GM23338 (cell line): Measurements from ENCODE around the gene ING1. TPM values are rescaled to one million over a fixed set of nuclear protein-coding genes. Genes with fewer than 3 reads are reported as not detected.

ENCODE experiments used
- ATAC-seq: fragments of 200-7000 bp; cut with Tn5 transposase; 3 replicates; pipeline ENCODE4 v1.9.1; 2020
- DNase-seq: peaks from one replicate; pipeline ENCODE4 v3.0.0-alpha.2; 2015; ENCODE audit warnings: low spot score
- H2AFZ ChIP-seq: fragments of 200-600 bp; sonication (generic); 2 replicates; pipeline ENCODE4 v1.8.0; 2016; ENCODE audit warnings: antibody characterized with exemption, mild to moderate bottlenecking, moderate library complexity
- H3F3A ChIP-seq: fragments of 200-600 bp; sonication (generic); replicated peaks from 2 replicates; pipeline ENCODE4 v1.8.0; 2017; ENCODE audit warnings: antibody characterized with exemption, mixed run types, low read depth
- H3K27ac ChIP-seq: fragments of 200-600 bp; sonication (generic); 2 replicates; pipeline ENCODE4 v1.6.1; 2016; ENCODE audit warnings: low read depth
- H3K27me3 ChIP-seq: fragments of 200-600 bp; sonication (generic); 2 replicates; pipeline ENCODE4 v1.8.0; 2016; ENCODE audit warnings: mild to moderate bottlenecking, mixed run types, moderate library complexity; ENCODE audit not compliant: insufficient read depth
- H3K36me3 ChIP-seq: fragments of 200-600 bp; sonication (generic); 2 replicates; pipeline ENCODE4 v1.8.0; 2016; ENCODE audit warnings: mild to moderate bottlenecking; ENCODE audit not compliant: insufficient read depth
- H3K4me1 ChIP-seq: fragments of 200-600 bp; sonication (generic); 2 replicates; pipeline ENCODE4 v1.8.0; 2016; ENCODE audit warnings: mild to moderate bottlenecking, moderate library complexity; ENCODE audit not compliant: insufficient read depth
- H3K4me2 ChIP-seq: fragments of 200-600 bp; sonication (generic); 2 replicates; pipeline ENCODE4 v1.7.1; 2017; ENCODE audit warnings: mixed run types
- H3K4me3 ChIP-seq: fragments of 200-600 bp; sonication (generic); 2 replicates; pipeline ENCODE4 v1.6.1; 2016; ENCODE audit warnings: mixed run types
- H3K79me2 ChIP-seq: fragments of 200-600 bp; sonication (generic); replicated peaks from 2 replicates; pipeline ENCODE4 v1.8.0; 2017; ENCODE audit warnings: mild to moderate bottlenecking; ENCODE audit not compliant: insufficient read depth
- H3K9me2 ChIP-seq: fragments of 200-600 bp; sonication (generic); 2 replicates; pipeline ENCODE4 v1.8.0; 2017; ENCODE audit not compliant: insufficient read depth
- H4K20me1 ChIP-seq: fragments of 200-600 bp; sonication (generic); replicated peaks from 2 replicates; pipeline ENCODE4 v1.8.0; 2017; ENCODE audit warnings: mild to moderate bottlenecking; ENCODE audit not compliant: insufficient read depth
- H3K27ac Mint-ChIP-seq: 2 replicates; pipeline ENCODE4 v1.8.0; 2020; ENCODE audit warnings: inconsistent platforms, mild to moderate bottlenecking, moderate library complexity, mixed read lengths
- H3K27me3 Mint-ChIP-seq: 3 replicates; pipeline ENCODE4 v1.8.0; 2022; ENCODE audit warnings: low read depth, mild to moderate bottlenecking, moderate library complexity, mixed read lengths, inconsistent platforms; ENCODE audit not compliant: insufficient read depth, poor library complexity
- H3K36me3 Mint-ChIP-seq: 3 replicates; pipeline ENCODE4 v1.8.0; 2021; ENCODE audit warnings: low read depth, mild to moderate bottlenecking, inconsistent platforms, moderate library complexity, mixed read lengths
- H3K4me1 Mint-ChIP-seq: 3 replicates; pipeline ENCODE4 v1.8.0; 2020; ENCODE audit warnings: mild to moderate bottlenecking, inconsistent platforms, mixed read lengths
- H3K4me3 Mint-ChIP-seq: 3 replicates; pipeline ENCODE4 v1.8.0; 2021; ENCODE audit warnings: moderate library complexity, mild to moderate bottlenecking, inconsistent platforms, mixed read lengths
- H3K9me3 Mint-ChIP-seq: 3 replicates; pipeline ENCODE4 v1.8.0; 2020; ENCODE audit warnings: moderate library complexity, mild to moderate bottlenecking, inconsistent platforms, mixed read lengths
- POLR2AphosphoS5 ChIP-seq: IDR thresholded peaks from 2 replicates; pipeline ENCODE4 v1.6.1; 2016; ENCODE audit warnings: antibody characterized with exemption, low read depth
- STAT1 ChIP-seq: IDR thresholded peaks from one replicate; pipeline ENCODE4 v1.6.1; 2016; ENCODE audit warnings: antibody characterized with exemption; ENCODE audit not compliant: unreplicated experiment
- ZNF114 ChIP-seq: fragments of 250-450 bp; sonication (Bioruptor Pico); IDR thresholded peaks from 2 replicates; pipeline ENCODE4 v1.5.0; 2020; ENCODE audit warnings: mild to moderate bottlenecking, moderate library complexity
- ZNF331 ChIP-seq: fragments of 250-450 bp; sonication (Bioruptor Pico); IDR thresholded peaks from 2 replicates; pipeline ENCODE4 v1.5.0; 2020; ENCODE audit warnings: low read depth, mild to moderate bottlenecking, moderate library complexity
- polyA plus RNA-seq: library from polyadenylated mRNA; unstranded; fragments of >200 nt; fragmentation: Nextera tagmentation; extraction: Ambion mirVana; gene quantifications from 2 replicates; pipeline ENCODE4 v1.2.1, GENCODE V29; 2016
- total RNA-seq: library from RNA; depleted of rRNA; stranded (reverse); fragments of >200 nt; shearing (Covaris generic); gene quantifications from 2 replicates; pipeline ENCODE4 v1.2.3, GENCODE V29; 2014
- TF ChIP-seq, protein P1 (sequence below): fragments of 250-450 bp; sonication (Bioruptor Pico); IDR thresholded peaks from 2 replicates; pipeline ENCODE4 v1.5.0; 2020; ENCODE audit warnings: mild to moderate bottlenecking, moderate library complexity
- TF ChIP-seq, protein P2 (sequence below): IDR thresholded peaks from 2 replicates; pipeline ENCODE4 v1.6.1; 2016; ENCODE audit warnings: antibody characterized with exemption
- TF ChIP-seq, protein P3 (sequence below), 2 experiments: fragments of 200-600 bp in 1 of 2; sonication (generic) in 1 of 2; conservative IDR thresholded peaks; 2 replicates each; pipeline versions ENCODE4 v1.5.1 to v1.6.1; 2016 to 2017; ENCODE audit warnings: antibody characterized with exemption in 2 of 2, low read depth in 2 of 2, mild to moderate bottlenecking in 2 of 2, moderate library complexity in 1 of 2

Gene ING1
- total and polyA plus RNA-seq, 2 experiments from 2014 or later: 27.4 to 34.4 TPM

DNA sequence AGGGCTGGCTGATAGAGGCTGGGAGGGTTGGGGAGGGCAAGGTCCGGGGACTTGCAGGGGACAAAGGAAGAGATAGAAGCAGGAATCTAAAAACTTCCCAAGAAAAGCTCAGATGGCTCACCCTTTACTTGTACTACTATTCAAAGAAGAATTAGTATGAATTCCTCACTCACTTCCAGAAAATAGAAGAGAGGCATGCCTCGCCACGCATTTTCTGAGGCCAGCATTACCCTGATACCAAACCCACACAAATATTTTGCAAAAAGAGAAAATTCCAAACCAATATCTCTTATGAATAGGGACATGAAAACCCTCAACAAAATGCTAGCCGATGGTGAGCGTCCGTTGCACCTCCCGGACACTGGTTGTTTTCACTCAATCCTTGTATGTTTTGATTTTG, 54.0 kb downstream of the ING1 start (continued):
- TF ChIP-seq, protein P1, sequence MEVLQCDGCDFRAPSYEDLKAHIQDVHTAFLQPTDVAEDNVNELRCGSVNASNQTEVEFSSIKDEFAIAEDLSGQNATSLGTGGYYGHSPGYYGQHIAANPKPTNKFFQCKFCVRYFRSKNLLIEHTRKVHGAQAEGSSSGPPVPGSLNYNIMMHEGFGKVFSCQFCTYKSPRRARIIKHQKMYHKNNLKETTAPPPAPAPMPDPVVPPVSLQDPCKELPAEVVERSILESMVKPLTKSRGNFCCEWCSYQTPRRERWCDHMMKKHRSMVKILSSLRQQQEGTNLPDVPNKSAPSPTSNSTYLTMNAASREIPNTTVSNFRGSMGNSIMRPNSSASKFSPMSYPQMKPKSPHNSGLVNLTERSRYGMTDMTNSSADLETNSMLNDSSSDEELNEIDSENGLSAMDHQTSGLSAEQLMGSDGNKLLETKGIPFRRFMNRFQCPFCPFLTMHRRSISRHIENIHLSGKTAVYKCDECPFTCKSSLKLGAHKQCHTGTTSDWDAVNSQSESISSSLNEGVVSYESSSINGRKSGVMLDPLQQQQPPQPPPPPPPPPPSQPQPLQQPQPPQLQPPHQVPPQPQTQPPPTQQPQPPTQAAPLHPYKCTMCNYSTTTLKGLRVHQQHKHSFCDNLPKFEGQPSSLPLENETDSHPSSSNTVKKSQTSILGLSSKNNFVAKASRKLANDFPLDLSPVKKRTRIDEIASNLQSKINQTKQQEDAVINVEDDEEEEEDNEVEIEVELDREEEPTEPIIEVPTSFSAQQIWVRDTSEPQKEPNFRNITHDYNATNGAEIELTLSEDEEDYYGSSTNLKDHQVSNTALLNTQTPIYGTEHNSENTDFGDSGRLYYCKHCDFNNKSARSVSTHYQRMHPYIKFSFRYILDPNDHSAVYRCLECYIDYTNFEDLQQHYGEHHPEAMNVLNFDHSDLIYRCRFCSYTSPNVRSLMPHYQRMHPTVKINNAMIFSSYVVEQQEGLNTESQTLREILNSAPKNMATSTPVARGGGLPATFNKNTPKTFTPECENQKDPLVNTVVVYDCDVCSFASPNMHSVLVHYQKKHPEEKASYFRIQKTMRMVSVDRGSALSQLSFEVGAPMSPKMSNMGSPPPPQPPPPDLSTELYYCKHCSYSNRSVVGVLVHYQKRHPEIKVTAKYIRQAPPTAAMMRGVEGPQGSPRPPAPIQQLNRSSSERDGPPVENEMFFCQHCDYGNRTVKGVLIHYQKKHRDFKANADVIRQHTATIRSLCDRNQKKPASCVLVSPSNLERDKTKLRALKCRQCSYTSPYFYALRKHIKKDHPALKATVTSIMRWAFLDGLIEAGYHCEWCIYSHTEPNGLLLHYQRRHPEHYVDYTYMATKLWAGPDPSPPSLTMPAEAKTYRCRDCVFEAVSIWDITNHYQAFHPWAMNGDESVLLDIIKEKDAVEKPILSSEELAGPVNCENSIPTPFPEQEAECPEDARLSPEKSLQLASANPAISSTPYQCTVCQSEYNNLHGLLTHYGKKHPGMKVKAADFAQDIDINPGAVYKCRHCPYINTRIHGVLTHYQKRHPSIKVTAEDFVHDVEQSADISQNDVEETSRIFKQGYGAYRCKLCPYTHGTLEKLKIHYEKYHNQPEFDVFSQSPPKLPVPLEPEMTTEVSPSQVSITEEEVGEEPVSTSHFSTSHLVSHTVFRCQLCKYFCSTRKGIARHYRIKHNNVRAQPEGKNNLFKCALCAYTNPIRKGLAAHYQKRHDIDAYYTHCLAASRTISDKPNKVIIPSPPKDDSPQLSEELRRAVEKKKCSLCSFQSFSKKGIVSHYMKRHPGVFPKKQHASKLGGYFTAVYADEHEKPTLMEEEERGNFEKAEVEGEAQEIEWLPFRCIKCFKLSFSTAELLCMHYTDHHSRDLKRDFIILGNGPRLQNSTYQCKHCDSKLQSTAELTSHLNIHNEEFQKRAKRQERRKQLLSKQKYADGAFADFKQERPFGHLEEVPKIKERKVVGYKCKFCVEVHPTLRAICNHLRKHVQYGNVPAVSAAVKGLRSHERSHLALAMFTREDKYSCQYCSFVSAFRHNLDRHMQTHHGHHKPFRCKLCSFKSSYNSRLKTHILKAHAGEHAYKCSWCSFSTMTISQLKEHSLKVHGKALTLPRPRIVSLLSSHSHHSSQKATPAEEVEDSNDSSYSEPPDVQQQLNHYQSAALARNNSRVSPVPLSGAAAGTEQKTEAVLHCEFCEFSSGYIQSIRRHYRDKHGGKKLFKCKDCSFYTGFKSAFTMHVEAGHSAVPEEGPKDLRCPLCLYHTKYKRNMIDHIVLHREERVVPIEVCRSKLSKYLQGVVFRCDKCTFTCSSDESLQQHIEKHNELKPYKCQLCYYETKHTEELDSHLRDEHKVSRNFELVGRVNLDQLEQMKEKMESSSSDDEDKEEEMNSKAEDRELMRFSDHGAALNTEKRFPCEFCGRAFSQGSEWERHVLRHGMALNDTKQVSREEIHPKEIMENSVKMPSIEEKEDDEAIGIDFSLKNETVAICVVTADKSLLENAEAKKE (CRISPR knock-in tag): no peak
- TF ChIP-seq STAT1 (no peak), POLR2AphosphoS5 (no peak), ZNF331 (CRISPR knock-in tag) (no peak), ZNF114 (CRISPR knock-in tag) (no peak)
- TF ChIP-seq, protein P2, sequence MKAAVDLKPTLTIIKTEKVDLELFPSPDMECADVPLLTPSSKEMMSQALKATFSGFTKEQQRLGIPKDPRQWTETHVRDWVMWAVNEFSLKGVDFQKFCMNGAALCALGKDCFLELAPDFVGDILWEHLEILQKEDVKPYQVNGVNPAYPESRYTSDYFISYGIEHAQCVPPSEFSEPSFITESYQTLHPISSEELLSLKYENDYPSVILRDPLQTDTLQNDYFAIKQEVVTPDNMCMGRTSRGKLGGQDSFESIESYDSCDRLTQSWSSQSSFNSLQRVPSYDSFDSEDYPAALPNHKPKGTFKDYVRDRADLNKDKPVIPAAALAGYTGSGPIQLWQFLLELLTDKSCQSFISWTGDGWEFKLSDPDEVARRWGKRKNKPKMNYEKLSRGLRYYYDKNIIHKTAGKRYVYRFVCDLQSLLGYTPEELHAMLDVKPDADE: no peak
- TF ChIP-seq, protein P3, sequence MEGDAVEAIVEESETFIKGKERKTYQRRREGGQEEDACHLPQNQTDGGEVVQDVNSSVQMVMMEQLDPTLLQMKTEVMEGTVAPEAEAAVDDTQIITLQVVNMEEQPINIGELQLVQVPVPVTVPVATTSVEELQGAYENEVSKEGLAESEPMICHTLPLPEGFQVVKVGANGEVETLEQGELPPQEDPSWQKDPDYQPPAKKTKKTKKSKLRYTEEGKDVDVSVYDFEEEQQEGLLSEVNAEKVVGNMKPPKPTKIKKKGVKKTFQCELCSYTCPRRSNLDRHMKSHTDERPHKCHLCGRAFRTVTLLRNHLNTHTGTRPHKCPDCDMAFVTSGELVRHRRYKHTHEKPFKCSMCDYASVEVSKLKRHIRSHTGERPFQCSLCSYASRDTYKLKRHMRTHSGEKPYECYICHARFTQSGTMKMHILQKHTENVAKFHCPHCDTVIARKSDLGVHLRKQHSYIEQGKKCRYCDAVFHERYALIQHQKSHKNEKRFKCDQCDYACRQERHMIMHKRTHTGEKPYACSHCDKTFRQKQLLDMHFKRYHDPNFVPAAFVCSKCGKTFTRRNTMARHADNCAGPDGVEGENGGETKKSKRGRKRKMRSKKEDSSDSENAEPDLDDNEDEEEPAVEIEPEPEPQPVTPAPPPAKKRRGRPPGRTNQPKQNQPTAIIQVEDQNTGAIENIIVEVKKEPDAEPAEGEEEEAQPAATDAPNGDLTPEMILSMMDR (conservative IDR thresholded peaks at IDR 0.05; ENCODE audit: low read depth in 2 of 2): no peak

- H3K9me3 Mint-ChIP-seq: no peaks in the 10 kb centered on the region
- Histone ChIP-seq H3K36me3 (no peaks in the 10 kb centered on the region), H3K4me2 (no peak overlapping the region), H3K27ac (no peak overlapping the region), H3K27me3 (no peaks in the 10 kb centered on the region), H3K4me1 (no peaks in the 10 kb centered on the region), H2AFZ (no peak overlapping the region), H4K20me1 (no peaks in the 10 kb centered on the region), H3K79me2 (no peaks in the 10 kb centered on the region), H3K4me3 (no peak overlapping the region), H3K9me2 (peaks cover 27% of the 10 kb centered on the region), H3F3A (no peaks in the 10 kb centered on the region)
- H3K27ac Mint-ChIP-seq: no peak overlapping the region
- DNase-seq (no peak), ATAC-seq (no peak)
- H3K4me3 Mint-ChIP-seq: no peak overlapping the region
- H3K4me1 Mint-ChIP-seq: peaks cover 3% of the 10 kb centered on the region; the same call in 1 of the 3 replicates
- no peaks in the 10 kb centered on the region for H3K36me3 Mint-ChIP-seq
- H3K27me3 Mint-ChIP-seq: no peaks in the 10 kb centered on the region
- TF ChIP-seq, protein P2: no peak
- no peak for TF ChIP-seq STAT1
Observed at GRCh38 chr13:110769097-110769496, 55.6 kb downstream of the ING1 start.
